GM21447 (cell line): ENCODE measurements around the gene MYO3B.
"Not testable (repeated sequence)": the region's sequence is repeated elsewhere in the genome, so short reads cannot be mapped to it uniquely, and the experiment has no call there.

Experiments
- ATAC-seq: cut with Tn5 transposase; IDR thresholded peaks from one replicate; pipeline ENCODE4 v1.9.1; 2021; ENCODE audit not compliant: unreplicated experiment

Gene MYO3B

GRCh38 chr2:170401187-170401586 lies 223.2 kb downstream of the MYO3B start:
- no peak for ATAC-seq

GRCh38 chr2:170404846-170405245 lies 226.9 kb downstream of the MYO3B start:
- ATAC-seq, result no peak

GRCh38 chr2:170405326-170405725 lies 227.4 kb downstream of the MYO3B start:
- ATAC-seq, result no peak

GRCh38 chr2:170408461-170409163 lies 230.7 kb downstream of the MYO3B start:
- ATAC-seq, result no peak

GRCh38 chr2:170409164-170409535 lies 231.2 kb downstream of the MYO3B start:
- no peak for ATAC-seq

GRCh38 chr2:170411660-170412059 lies 233.7 kb downstream of the MYO3B start:
- ATAC-seq, result no peak

GRCh38 chr2:170420961-170421687 lies 243.2 kb downstream of the MYO3B start:
- no peak for ATAC-seq

GRCh38 chr2:170423919-170424318 lies 246.0 kb downstream of the MYO3B start:
- ATAC-seq, result no peak

GRCh38 chr2:170425281-170425751 lies 247.4 kb downstream of the MYO3B start:
- ATAC-seq, result no peak

GRCh38 chr2:170428868-170429267 lies 250.9 kb downstream of the MYO3B start:
- ATAC-seq, result no peak

GRCh38 chr2:170432823-170433222 lies 254.9 kb downstream of the MYO3B start:
- ATAC-seq, result no peak

- ATAC-seq, result no peak
Measured at GRCh38 chr2:170433448-170433847, 255.5 kb downstream of the MYO3B start.

GRCh38 chr2:170434396-170434795 lies 256.4 kb downstream of the MYO3B start:
- ATAC-seq, result not testable (repeated sequence)

- no peak for ATAC-seq
Measured at GRCh38 chr2:170434900-170435621, 257.1 kb downstream of the MYO3B start.

- no peak for ATAC-seq
Measured at GRCh38 chr2:170436077-170436943, 258.4 kb downstream of the MYO3B start.

- ATAC-seq, result no peak
Measured at GRCh38 chr2:170446078-170446477, 268.1 kb downstream of the MYO3B start.

GRCh38 chr2:170449034-170449433 lies 271.1 kb downstream of the MYO3B start:
- ATAC-seq, result no peak

GRCh38 chr2:170454471-170455372 lies 276.8 kb downstream of the MYO3B start:
- no peak for ATAC-seq

GRCh38 chr2:170455617-170456426 lies 277.9 kb downstream of the MYO3B start:
- no peak for ATAC-seq
